Type B pancreatic cell (in vitro differentiated cells): Measurements from ENCODE around the gene MTFR1L. TPM values are rescaled to one million over a fixed set of nuclear protein-coding genes. Genes with fewer than 3 reads are reported as not detected.

Experiments used
- DNase-seq: peaks from one replicate; pipeline ENCODE4 v3.0.0; 2021; ENCODE audit warnings: mixed read lengths; ENCODE audit not compliant: unreplicated experiment; ENCODE audit errors: extremely low spot score
- H3K27ac Mint-ChIP-seq: 2 replicates; pipeline ENCODE4 v1.8.0; 2021; ENCODE audit warnings: mild to moderate bottlenecking, mixed read lengths
- H3K27me3 Mint-ChIP-seq: 2 replicates; pipeline ENCODE4 v1.8.0; 2021; ENCODE audit warnings: mixed read lengths
- H3K36me3 Mint-ChIP-seq: 2 replicates; pipeline ENCODE4 v1.8.0; 2021; ENCODE audit warnings: mixed read lengths
- H3K4me1 Mint-ChIP-seq: one replicate; pipeline ENCODE4 v1.8.0; 2021; ENCODE audit warnings: mixed read lengths; ENCODE audit not compliant: unreplicated experiment
- H3K4me3 Mint-ChIP-seq: 2 replicates; pipeline ENCODE4 v1.8.0; 2021; ENCODE audit warnings: mild to moderate bottlenecking, mixed read lengths
- H3K9me3 Mint-ChIP-seq: 2 replicates; pipeline ENCODE4 v1.8.0; 2021; ENCODE audit warnings: mixed read lengths
- total RNA-seq: library from RNA; stranded (reverse); gene quantifications from 2 replicates; pipeline ENCODE4 v1.2.1, GENCODE V29; 2021; ENCODE audit warnings: low replicate concordance
- TF ChIP-seq, protein P1 (sequence below): fragments of 200-600 bp; sonication (generic); conservative IDR thresholded peaks from 2 replicates; pipeline ENCODE4 v1.5.0; 2021; ENCODE audit warnings: antibody characterized with exemption, mild to moderate bottlenecking

Gene MTFR1L
- total RNA-seq, 1 donor from 2014 or later = 73.5 TPM

DNA sequence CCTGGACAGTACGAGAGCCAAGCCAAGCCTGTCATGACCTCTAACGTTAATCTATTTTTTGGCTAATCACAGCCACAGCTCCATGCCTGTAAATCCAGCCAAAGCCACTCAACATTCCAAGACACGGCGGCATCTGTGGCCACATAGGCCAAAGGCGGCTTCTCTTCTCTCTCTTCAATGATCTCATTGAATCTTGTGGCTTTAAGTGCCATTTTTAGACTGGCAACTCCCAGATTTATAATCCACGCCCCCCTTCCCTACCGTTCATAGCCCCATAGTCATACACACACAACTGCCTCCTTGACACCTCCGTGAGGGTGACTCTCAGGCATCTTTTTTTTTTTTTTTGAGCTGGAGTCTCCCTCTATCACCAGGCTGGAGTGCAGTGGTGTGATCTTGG is 25.4 kb upstream of the MTFR1L start:
- TF ChIP-seq, protein P1, sequence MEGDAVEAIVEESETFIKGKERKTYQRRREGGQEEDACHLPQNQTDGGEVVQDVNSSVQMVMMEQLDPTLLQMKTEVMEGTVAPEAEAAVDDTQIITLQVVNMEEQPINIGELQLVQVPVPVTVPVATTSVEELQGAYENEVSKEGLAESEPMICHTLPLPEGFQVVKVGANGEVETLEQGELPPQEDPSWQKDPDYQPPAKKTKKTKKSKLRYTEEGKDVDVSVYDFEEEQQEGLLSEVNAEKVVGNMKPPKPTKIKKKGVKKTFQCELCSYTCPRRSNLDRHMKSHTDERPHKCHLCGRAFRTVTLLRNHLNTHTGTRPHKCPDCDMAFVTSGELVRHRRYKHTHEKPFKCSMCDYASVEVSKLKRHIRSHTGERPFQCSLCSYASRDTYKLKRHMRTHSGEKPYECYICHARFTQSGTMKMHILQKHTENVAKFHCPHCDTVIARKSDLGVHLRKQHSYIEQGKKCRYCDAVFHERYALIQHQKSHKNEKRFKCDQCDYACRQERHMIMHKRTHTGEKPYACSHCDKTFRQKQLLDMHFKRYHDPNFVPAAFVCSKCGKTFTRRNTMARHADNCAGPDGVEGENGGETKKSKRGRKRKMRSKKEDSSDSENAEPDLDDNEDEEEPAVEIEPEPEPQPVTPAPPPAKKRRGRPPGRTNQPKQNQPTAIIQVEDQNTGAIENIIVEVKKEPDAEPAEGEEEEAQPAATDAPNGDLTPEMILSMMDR = no peak
- peaks cover 43% of the 10 kb centered on the region for H3K4me1 Mint-ChIP-seq
- DNase-seq = no peak
- no peaks in the 10 kb centered on the region for H3K36me3 Mint-ChIP-seq
- H3K4me3 Mint-ChIP-seq = no peak overlapping the region
- H3K9me3 Mint-ChIP-seq = no peaks in the 10 kb centered on the region
- H3K27ac Mint-ChIP-seq = no peak overlapping the region
- peaks cover 7% of the 10 kb centered on the region for H3K27me3 Mint-ChIP-seq

- Mint-ChIP-seq H3K4me3 (no peak overlapping the region), H3K4me1 (peaks cover 40% of the 10 kb centered on the region), H3K27me3 (peaks cover 7% of the 10 kb centered on the region), H3K36me3 (no peaks in the 10 kb centered on the region), H3K27ac (peak overlapping the region; percentile 14), H3K9me3 (no peaks in the 10 kb centered on the region)
- no peak for DNase-seq
- TF ChIP-seq, protein P1 = no peak
Observed at GRCh38 chr1:25795211-25795610, 24.5 kb upstream of the MTFR1L start.

- DNase-seq = no peak
- H3K4me1 Mint-ChIP-seq = peaks cover 32% of the 10 kb centered on the region
- peaks cover 7% of the 10 kb centered on the region for H3K27me3 Mint-ChIP-seq
- no peaks in the 10 kb centered on the region for H3K36me3 Mint-ChIP-seq
- H3K27ac Mint-ChIP-seq = peak overlapping the region; percentile 14
- H3K9me3 Mint-ChIP-seq = no peaks in the 10 kb centered on the region
- no peak overlapping the region for H3K4me3 Mint-ChIP-seq
- TF ChIP-seq, protein P1 = no peak
Observed at GRCh38 chr1:25795946-25796810, 23.6 kb upstream of the MTFR1L start.

DNA sequence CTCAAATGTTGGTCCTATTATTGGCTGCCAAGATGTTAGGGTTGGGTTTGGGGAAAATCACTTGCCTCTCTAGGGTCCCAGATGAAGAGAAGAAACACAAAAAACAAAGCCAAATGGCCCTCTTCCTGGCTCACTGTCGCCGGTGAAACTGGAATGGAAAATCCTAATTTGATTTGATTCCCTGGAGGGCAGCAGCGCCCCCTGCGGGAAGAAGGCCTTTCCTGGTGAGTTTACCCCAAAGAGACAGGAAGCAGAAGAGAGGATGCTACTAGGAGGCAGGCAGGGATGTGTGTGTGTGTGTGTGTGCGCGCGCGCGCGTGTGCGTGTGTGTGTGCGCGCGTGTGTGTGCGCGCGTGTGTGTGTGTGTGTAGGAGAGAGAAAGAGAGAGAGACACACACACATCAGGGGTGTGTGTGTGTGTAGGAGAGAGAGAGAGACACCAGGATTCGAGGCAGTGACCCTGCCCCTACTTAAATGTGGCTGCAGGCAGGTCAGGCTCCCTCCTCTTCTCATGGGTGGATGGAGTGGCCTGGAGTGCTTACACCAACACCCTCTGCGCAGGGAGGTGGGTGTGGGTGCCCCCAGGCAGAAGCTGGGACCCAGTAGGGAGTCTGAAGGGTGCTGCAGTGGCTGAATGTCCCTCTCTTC is 22.8 kb upstream of the MTFR1L start:
- peak overlapping the region; percentile 68 for H3K27ac Mint-ChIP-seq
- peak overlapping the region; percentile 76 for H3K4me3 Mint-ChIP-seq
- DNase-seq = peak; percentile 86
- TF ChIP-seq, protein P1 = peak; percentile 87
- H3K27me3 Mint-ChIP-seq = peaks cover 7% of the 10 kb centered on the region
- no peaks in the 10 kb centered on the region for H3K36me3 Mint-ChIP-seq
- peaks cover 25% of the 10 kb centered on the region for H3K4me1 Mint-ChIP-seq
- no peaks in the 10 kb centered on the region for H3K9me3 Mint-ChIP-seq

DNA sequence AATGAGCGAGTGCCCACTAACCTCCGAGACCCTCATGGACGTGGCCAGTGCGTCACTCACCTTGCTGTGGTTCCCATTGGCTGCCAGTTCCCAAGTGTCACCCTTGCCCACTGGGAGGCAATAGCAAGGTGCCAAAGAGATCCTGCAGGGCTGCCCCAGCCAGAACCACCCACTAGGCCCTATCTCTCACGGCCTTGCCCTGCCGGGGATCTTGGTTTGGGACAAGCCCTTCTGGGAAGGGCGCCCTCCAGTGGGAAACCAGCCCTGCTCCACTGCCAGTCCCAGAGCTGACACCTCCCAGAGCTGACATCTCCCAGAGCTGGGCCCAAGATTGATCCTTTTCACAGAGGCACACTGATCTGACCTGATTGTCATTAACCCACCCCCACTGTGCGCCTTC is 21.8 kb upstream of the MTFR1L start:
- no peaks in the 10 kb centered on the region for H3K9me3 Mint-ChIP-seq

More for the DNA sequence above, 21.8 kb upstream of the MTFR1L start:
- peaks cover 24% of the 10 kb centered on the region for H3K4me1 Mint-ChIP-seq
- H3K36me3 Mint-ChIP-seq = no peaks in the 10 kb centered on the region
- peak overlapping the region; percentile 59 for H3K27ac Mint-ChIP-seq
- DNase-seq = no peak
- TF ChIP-seq, protein P1 = peak; percentile 64
- peaks cover 7% of the 10 kb centered on the region for H3K27me3 Mint-ChIP-seq
- no peak overlapping the region for H3K4me3 Mint-ChIP-seq
